Adipocyte (in vitro differentiated cells): ENCODE data around the gene SH3TC1.

ENCODE experiments used
- DNase-seq: peaks from one replicate; pipeline ENCODE4 v3.0.0-alpha.2; 2015; ENCODE audit warnings: low read depth
- H3K27me3 ChIP-seq: replicated peaks from 2 replicates; pipeline ENCODE4 v1.7.0; 2013; ENCODE audit warnings: mild to moderate bottlenecking, low read length, moderate library complexity; ENCODE audit not compliant: control insufficient read depth, insufficient read depth
- H3K36me3 ChIP-seq: 2 replicates; pipeline ENCODE4 v1.7.0; 2013; ENCODE audit warnings: low read length, mild to moderate bottlenecking, moderate library complexity; ENCODE audit not compliant: control insufficient read depth, insufficient read depth, severe bottlenecking
- H3K4me1 ChIP-seq: 2 replicates; pipeline ENCODE4 v1.7.0; 2013; ENCODE audit warnings: mild to moderate bottlenecking, low read length, moderate library complexity; ENCODE audit not compliant: control insufficient read depth, insufficient read depth
- H3K4me3 ChIP-seq: 2 replicates; pipeline ENCODE4 v1.7.0; 2013; ENCODE audit warnings: mild to moderate bottlenecking, low read length, moderate library complexity
- H3K9ac ChIP-seq: 2 replicates; pipeline ENCODE4 v1.7.0; 2013; ENCODE audit warnings: mild to moderate bottlenecking, low read length, moderate library complexity
- H3K9me3 ChIP-seq: 2 replicates; pipeline ENCODE4 v1.7.0; 2013; ENCODE audit warnings: mild to moderate bottlenecking, low read length, moderate library complexity; ENCODE audit not compliant: control insufficient read depth

The SH3TC1 gene

DNA sequence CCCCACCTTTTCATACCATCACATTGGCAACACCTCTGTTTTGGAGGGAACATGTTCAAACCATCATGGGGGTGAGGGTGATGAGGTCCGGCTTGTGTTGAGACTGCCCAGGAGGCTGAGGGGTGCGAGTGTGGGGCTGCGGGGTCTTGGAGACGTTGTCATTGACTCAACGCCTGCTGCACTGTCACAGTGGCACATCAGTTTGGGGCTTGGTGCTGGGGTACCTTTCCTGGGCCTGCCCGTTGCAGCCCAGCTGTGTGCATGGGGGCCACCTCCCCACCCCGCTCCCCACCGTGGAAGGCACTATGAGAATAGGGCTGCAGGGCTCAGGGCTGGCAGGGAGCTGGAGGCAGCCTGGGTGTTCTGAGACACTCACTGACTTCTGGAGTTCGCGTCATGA, 72.7 kb downstream of the SH3TC1 start:
- H3K27me3 ChIP-seq, result no peaks in the 10 kb centered on the region
- no peak for DNase-seq

DNA sequence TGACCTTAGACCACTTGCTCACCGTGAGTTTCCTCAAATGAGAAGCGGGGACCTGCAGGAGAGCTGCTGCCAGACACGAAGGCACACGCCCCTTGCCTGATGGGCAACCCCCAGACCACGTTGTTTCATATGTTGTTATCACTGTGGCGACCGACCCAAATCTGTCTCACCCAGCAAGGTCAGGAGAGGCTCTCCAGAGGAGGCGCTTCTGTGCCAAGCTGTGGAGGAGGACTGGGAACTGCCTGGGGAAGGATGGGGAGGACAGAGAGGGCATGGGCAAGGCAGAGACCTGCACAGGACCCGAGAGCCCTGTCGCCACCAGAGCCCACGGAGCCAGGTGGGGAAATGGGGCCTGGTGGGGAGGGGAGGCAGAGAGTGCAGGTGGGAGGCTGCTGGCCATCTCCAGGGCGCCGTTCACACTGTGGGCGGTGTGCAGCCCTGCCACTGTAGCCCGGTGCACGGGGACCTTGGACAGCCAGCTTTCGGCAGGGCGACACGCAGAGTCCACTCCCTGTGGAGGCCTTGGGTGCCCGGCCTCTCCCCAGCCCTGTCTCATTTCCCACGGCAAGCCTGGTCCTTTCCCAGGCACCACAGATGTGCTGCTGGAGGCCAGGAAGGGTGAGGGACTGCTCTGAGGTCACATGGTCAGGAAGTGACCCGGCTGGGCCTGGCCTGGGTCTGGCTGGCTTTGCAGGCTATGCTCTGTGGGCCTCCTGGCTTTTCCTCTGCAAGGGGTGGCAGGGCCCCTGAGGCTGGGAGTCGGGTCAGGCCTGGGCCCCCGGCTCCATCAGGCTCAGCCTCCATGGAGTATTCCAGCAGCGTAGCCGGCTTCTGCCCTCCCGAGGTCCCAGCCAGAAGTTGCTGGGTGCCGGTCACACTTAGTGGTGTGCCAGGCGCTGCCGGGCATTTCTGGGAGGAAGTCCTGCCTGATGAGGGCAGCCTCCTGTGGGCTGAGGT, 73.7 kb downstream of the SH3TC1 start:
- no peaks in the 10 kb centered on the region for H3K9me3 ChIP-seq
- H3K27me3 ChIP-seq, result no peaks in the 10 kb centered on the region
- no peaks in the 10 kb centered on the region for H3K36me3 ChIP-seq
- H3K9ac ChIP-seq, result no peak overlapping the region
- H3K4me1 ChIP-seq, result peaks cover 70% of the 10 kb centered on the region
- H3K4me3 ChIP-seq, result no peak overlapping the region
- DNase-seq, result no peak

More for the DNA sequence above, 72.7 kb downstream of the SH3TC1 start:
- Histone ChIP-seq H3K9ac (no peak overlapping the region), H3K4me3 (peak overlapping the region; percentile 80), H3K4me1 (peaks cover 69% of the 10 kb centered on the region), H3K9me3 (no peaks in the 10 kb centered on the region), H3K36me3 (no peaks in the 10 kb centered on the region)

DNA sequence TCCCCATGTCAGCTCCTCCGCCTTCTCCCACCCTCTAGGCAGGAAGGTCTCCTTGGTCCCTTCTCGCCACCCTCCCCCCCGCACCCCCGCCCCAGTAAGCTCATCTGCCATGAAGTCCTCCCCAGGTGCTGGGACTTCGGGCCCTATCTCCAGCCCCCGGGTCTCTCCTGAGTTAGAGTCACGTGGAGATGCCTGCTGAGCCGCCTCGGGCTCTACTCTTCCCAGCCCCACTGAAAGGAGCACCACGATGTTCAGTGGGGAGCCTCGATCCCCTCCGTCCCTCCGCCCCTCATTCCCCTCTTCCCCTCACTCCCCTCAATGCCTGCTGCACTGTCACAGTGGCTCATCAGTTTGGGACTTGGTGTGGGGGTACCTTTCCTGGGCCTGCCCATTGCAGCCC, 74.4 kb downstream of the SH3TC1 start:
- Histone ChIP-seq H3K4me1 (peaks cover 77% of the 10 kb centered on the region), H3K9me3 (no peaks in the 10 kb centered on the region), H3K9ac (no peak overlapping the region), H3K4me3 (no peak overlapping the region), H3K27me3 (no peaks in the 10 kb centered on the region), H3K36me3 (no peaks in the 10 kb centered on the region)
- no peak for DNase-seq

DNA sequence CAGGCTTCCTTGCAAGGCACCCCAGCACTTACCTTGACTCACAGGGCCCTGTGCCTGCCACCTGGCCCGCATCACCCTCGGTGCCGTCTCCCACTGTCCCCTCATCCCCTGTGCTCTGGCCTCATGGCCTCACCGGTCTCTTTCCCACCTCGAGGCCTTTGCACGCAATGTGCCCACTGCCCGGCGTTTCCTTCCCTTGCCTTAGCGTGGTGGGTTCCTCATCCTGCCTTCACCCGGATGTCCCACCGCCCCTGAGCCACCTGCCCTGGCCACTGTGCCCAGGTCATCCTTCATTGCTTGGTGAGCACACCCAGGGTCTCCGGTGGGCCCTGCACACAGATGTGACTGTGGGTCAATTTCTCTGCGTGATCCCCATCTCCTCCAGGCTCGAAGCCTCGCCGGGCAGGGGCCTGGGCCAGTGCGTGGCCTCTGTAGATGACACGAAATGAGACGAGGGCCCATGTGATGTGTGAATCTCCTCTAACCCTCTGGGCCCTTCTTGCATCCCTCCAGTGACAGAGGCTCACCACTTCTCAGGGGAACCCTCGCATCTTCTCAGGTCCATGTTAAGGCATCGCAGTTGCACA, 75.1 kb downstream of the SH3TC1 start:
- Histone ChIP-seq H3K27me3 (no peaks in the 10 kb centered on the region), H3K36me3 (no peaks in the 10 kb centered on the region), H3K4me3 (no peak overlapping the region), H3K9ac (no peak overlapping the region), H3K9me3 (no peaks in the 10 kb centered on the region), H3K4me1 (peaks cover 81% of the 10 kb centered on the region)
- no peak for DNase-seq

DNA sequence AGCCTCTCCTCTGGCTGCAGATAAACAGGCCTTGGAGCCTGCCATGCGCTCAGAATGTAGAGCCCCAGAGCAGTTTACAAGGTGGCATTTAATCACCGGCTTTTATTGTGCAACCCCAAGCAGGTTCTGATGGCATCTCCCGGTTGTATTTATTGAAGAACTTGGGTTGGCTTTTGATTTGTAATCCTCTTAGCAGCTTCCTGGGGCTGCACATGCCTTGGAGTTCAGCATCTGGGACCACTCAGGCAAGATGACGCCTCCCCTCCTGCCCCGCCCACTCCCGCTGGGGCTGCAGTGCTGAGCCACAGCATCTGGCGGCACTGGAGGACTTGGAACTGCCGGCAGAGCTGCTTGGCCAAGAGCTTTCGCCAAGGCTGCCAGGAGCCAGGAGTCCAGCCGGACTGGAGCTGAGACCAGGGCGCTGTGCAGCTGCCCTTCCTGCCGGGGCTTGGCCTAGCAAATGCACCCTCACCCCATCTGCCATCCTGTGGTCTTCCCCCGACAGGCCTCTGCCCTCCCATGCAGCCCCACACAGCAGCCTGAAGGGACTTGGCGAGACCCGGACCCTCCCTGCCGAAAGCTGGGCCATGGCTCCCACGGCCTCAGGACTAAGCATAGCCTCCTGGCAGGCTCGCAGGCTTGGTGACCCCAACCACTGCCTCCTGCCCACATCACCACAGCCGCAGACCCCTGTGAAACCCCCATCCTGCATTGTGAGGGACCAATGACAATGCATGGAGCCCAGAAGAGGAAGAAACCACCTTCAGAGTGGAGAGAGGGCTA, 75.9 kb downstream of the SH3TC1 start:
- Histone ChIP-seq H3K4me1 (peaks cover 79% of the 10 kb centered on the region), H3K36me3 (no peaks in the 10 kb centered on the region), H3K27me3 (no peaks in the 10 kb centered on the region), H3K9me3 (no peaks in the 10 kb centered on the region), H3K4me3 (no peak overlapping the region), H3K9ac (peak overlapping the region; percentile 59)
- DNase-seq, result peak; percentile 91

DNA sequence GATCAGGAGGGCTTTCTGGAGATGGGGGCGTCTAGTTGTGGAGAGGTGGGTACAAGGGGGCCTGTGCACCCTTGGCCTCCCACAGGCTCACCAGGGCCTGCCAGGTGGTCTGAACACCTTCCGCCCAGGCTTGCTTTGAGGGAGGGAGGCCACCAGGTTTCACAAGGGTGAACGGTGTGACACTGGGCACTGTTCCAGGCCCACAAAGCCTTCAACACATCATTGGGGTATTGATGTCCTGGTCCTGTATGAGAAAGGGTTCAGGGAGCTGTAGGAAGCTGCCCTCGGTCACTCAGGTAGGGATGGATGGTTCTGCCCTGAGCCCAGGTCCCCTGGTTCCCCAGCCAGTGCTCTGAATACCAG, 76.4 kb downstream of the SH3TC1 start:
- H3K36me3 ChIP-seq, result no peaks in the 10 kb centered on the region
- no peaks in the 10 kb centered on the region for H3K27me3 ChIP-seq
- no peaks in the 10 kb centered on the region for H3K9me3 ChIP-seq
- no peak for DNase-seq
- H3K9ac ChIP-seq, result peak overlapping the region; percentile 59
- H3K4me3 ChIP-seq, result no peak overlapping the region
- peaks cover 73% of the 10 kb centered on the region for H3K4me1 ChIP-seq

DNA sequence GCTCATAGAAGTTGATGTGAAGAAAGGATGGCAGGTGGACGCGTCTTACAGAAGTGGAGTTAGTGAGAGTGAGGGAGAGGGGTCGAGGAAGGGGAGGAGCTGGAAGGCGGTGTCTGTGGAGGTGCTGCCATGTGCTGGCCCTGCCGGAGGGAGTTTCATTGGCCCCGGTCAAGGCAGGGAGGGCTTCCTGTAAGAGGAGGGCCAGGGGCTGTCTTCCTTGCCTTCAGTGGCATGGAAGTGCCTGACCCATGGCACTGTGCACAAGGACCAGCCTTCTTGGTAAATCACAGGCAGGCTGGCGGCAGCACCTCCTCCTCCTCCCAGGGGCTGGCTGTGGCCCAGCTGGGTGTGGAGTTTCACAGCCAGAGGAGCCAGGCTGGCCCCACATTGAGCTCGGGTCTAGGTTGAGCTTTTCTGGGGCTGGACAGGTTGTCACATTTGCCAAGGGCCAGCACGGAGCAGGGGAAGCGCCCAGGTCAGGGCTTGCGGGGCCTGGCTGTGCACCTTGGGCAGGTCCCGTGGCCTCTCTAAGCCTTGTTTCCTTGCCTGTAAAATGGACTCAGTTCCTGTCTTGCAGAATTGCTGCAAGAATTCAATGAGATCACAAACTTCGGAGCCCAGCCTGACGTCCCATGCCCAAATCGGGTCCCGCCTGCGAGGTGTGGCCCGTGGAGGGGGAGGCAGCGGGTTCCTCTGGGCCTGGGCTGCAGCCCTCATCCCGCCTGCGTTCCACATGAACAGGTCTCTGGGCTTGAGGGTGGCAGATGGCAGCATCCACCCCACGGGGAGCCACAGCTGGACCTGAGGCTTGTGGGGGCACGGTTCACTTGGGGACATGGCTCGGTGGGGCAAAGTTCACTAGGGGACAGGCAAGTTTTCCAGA, 77.5 kb downstream of the SH3TC1 start:
- DNase-seq, result peak; percentile 49
- peak overlapping the region; percentile 14 for H3K4me3 ChIP-seq
- no peaks in the 10 kb centered on the region for H3K27me3 ChIP-seq
- H3K9me3 ChIP-seq, result no peaks in the 10 kb centered on the region
- H3K36me3 ChIP-seq, result no peaks in the 10 kb centered on the region
- H3K4me1 ChIP-seq, result peaks cover 68% of the 10 kb centered on the region
- peak overlapping the region; percentile 75 for H3K9ac ChIP-seq

DNA sequence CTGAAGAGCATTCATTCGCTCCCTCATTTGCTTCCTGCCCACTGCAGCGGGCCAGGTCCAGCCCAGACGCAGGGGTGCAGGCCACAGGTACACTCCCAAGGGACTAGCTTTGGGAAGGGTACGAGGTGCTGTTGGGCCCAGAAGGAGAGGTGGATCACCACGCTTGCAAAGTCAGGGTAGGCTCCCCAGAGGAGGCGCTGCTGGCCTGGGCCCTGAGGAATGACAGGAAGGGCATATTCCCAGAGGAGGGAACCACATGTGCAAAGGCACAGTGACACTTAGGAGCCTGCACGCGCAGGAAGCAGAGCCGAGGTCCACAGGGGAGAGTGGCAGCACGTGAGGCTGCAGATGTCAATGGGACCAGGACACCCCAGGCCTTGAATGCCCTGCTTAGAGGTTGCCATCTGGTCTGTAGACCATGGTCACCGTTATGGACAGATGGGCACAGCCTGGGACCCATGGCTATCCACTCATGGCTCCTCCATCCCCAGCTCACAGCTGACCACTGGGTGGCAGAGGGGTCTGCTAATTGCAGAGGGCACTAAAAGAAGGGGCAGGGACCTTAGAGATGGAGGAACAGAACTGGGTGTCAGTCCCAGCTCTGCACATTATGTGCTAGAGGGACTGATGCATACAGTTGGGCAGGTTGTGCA, 78.4 kb downstream of the SH3TC1 start:
- H3K9ac ChIP-seq, result peak overlapping the region; percentile 75
- no peaks in the 10 kb centered on the region for H3K36me3 ChIP-seq
- no peak overlapping the region for H3K4me3 ChIP-seq
- peaks cover 64% of the 10 kb centered on the region for H3K4me1 ChIP-seq
- H3K27me3 ChIP-seq, result no peaks in the 10 kb centered on the region
- no peak for DNase-seq
- H3K9me3 ChIP-seq, result no peaks in the 10 kb centered on the region

DNA sequence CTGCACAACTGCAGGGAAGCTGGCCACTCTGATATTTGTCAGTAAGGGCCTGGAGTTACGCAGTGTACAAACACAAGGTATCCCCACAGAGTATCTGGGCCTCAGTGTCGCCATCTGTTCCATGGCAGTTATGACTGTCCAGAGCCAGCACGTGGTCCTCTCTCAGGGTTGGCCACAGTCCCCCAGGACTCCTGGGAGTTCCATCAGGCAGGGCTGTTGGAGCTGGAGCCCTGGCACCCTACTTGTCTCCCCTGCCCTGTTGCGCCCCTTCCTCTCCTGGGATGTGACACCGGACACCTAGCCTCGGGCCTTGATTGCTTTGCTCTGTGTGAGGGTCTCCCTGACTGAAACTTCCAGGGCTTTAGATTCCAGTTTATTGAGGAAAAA, 78.9 kb downstream of the SH3TC1 start:
- H3K9ac ChIP-seq, result peak overlapping the region; percentile 75
- no peaks in the 10 kb centered on the region for H3K27me3 ChIP-seq
- H3K4me3 ChIP-seq, result no peak overlapping the region
- peak; percentile 45 for DNase-seq
- no peaks in the 10 kb centered on the region for H3K36me3 ChIP-seq
- peaks cover 60% of the 10 kb centered on the region for H3K4me1 ChIP-seq
- H3K9me3 ChIP-seq, result no peaks in the 10 kb centered on the region
